ENCODE measurements around the gene KAZN. TPM values are rescaled to one million over a fixed set of nuclear protein-coding genes. Genes with fewer than 3 reads are reported as not detected.
A peak's percentile ranks its signal among the peaks of the same experiment; 100 is the strongest.

The KAZN gene
- total and polyA plus RNA-seq, 12 donors, result 1.1 to 6.5 (median 1.9) TPM

- Histone ChIP-seq H3K9me3 (no peaks in the 10 kb centered on the region), H3K4me1 (peaks cover 0 to 16% (median 12%) of the 10 kb centered on the region in 9 donors), H3K27me3 (peaks cover 0 to 5% (median 0%) of the 10 kb centered on the region in 7 donors), H3K36me3 (no peaks in the 10 kb centered on the region), H3K27ac (no peak overlapping the region), H3K4me3 (no peak overlapping the region)
- no peak for TF ChIP-seq CTCF (IDR thresholded peaks at IDR 0.05)
- ATAC-seq, result no peak
- 91 to 95% methylated on average over 7 of the region's 7 CpGs for WGBS, 2 donors
- intact Hi-C loops (cut with DNase I), result no loop called here
- no peak for DNase-seq
Observed at GRCh38 chr1:14934867-14935266, 336.4 kb downstream of the KAZN start.

GRCh38 chr1:14936815-14937214 is 338.3 kb downstream of the KAZN start:
- no peak for TF ChIP-seq CTCF (IDR thresholded peaks at IDR 0.05)
- ATAC-seq (no peak), DNase-seq (no peak)
- 88 to 91% methylated on average over 6 of the region's 6 CpGs for WGBS, 2 donors
- Histone ChIP-seq H3K27me3 (no peaks in the 10 kb centered on the region), H3K4me1 (peaks cover 0 to 18% (median 11%) of the 10 kb centered on the region in 9 donors), H3K4me3 (no peak overlapping the region), H3K27ac (no peak overlapping the region), H3K36me3 (no peaks in the 10 kb centered on the region), H3K9me3 (no peaks in the 10 kb centered on the region)
- intact Hi-C loops (cut with DNase I), result no loop called here

GRCh38 chr1:14937288-14937949 is 338.9 kb downstream of the KAZN start:
- no peak overlapping the region for H3K27ac ChIP-seq
- H3K9me3 ChIP-seq, result no peaks in the 10 kb centered on the region
- WGBS, 2 donors, result 89 to 92% methylated on average over 11 of the region's 11 CpGs
- no peaks in the 10 kb centered on the region for H3K36me3 ChIP-seq
- H3K4me1 ChIP-seq, result peaks cover 0 to 22% (median 13%) of the 10 kb centered on the region in 9 donors
- DNase-seq (no peak), ATAC-seq (no peak)
- H3K27me3 ChIP-seq, result no peaks in the 10 kb centered on the region
- TF ChIP-seq CTCF (IDR thresholded peaks at IDR 0.05), result no peak
- intact Hi-C loops (cut with DNase I), result no loop called here
- H3K4me3 ChIP-seq, result no peak overlapping the region

- no peak for TF ChIP-seq CTCF (IDR thresholded peaks at IDR 0.05)
- no peaks in the 10 kb centered on the region for H3K27me3 ChIP-seq
- peak overlapping the region in 4 of 10 donors; percentile 13 to 56 (median 44) for H3K27ac ChIP-seq
- no peak for DNase-seq
- H3K4me3 ChIP-seq, result no peak overlapping the region
- H3K36me3 ChIP-seq, result no peaks in the 10 kb centered on the region
- peak in 5 of 8 donors; percentile 10 to 48 (median 40) for ATAC-seq
- intact Hi-C loops (cut with DNase I), result loop anchor here in 1 of 10 donors (5.0 kb wide), 1 partner anchor 83 kb away; no protein-coding TSS in a partner anchor
- 76 to 95% methylated on average over 9 of the region's 9 CpGs for WGBS, 2 donors
- H3K4me1 ChIP-seq, result peaks cover under 1 to 42% (median 22%) of the 10 kb centered on the region in 9 donors
- no peaks in the 10 kb centered on the region for H3K9me3 ChIP-seq
Observed at GRCh38 chr1:14939527-14940284, 341.2 kb downstream of the KAZN start.
